Adrenal gland (tissue), 12 donors: Measurements from ENCODE around the gene RRBP1. TPM values are rescaled to one million over a fixed set of nuclear protein-coding genes. Genes with fewer than 3 reads are reported as not detected.

ENCODE experiments used
- DNase-seq, 7 donors: peaks; one replicate each; pipeline ENCODE4 v3.0.0-alpha.2; 2019 to 2020
- H3K27ac ChIP-seq, 5 donors: fragments of 200-600 bp; sonication (generic) in 4 of 5; 1 replicate in 3 of 5; 2 replicates in 2 of 5; pipeline versions ENCODE4 v1.5.1 to v1.8.0; 2016 to 2020; ENCODE audit warnings: mild to moderate bottlenecking in 1 of 5
- H3K27me3 ChIP-seq: fragments of 200-600 bp; 2 replicates; pipeline ENCODE4 v1.8.0; 2021
- H3K36me3 ChIP-seq, 2 donors: fragments of 200-600 bp; replicated peaks in 1 of 2; 1 replicate in 1 of 2; 2 replicates in 1 of 2; pipeline versions ENCODE4 v1.5.1 to v1.8.0; 2018 to 2022
- H3K4me1 ChIP-seq, 2 donors: fragments of 200-600 bp; replicated peaks in 1 of 2; 1 replicate in 1 of 2; 2 replicates in 1 of 2; pipeline versions ENCODE4 v1.5.1 to v1.8.0; 2018 to 2021
- H3K4me3 ChIP-seq, 4 donors: fragments of 200-600 bp; sonication (generic) in 3 of 4; one replicate each; pipeline ENCODE4 v1.5.1; 2016 to 2018
- H3K9me3 ChIP-seq, 3 donors: fragments of 200-600 bp; sonication (generic) in 1 of 3; replicated peaks in 1 of 3; 1 replicate in 2 of 3; 2 replicates in 1 of 3; pipeline versions ENCODE4 v1.5.1 to v1.8.0; 2016 to 2021
- POLR2A ChIP-seq, 2 donors: fragments of 450-650 bp; IDR thresholded peaks; one replicate each; pipeline ENCODE4 v1.6.1; 2017; ENCODE audit warnings: antibody characterized with exemption in 2 of 2, mild to moderate bottlenecking in 2 of 2, moderate library complexity in 1 of 2
- WGBS, 4 donors: extraction: QIAGEN DNeasy Blood & Tissue Kit in 2 of 4; methylation state at CpG; one replicate each; pipeline versions ENCODE4 v1.1.5 to v1.1.7; 2013 to 2017; 5-methylcytosine and 5-hydroxymethylcytosine counted together
- intact Hi-C, 2 donors: fragments of 100-400 bp; cut with DNase I; formaldehyde crosslinking; loops; one replicate each; pipeline versions ENCODE4 v1.14.1 to v1.15.0; 2022 to 2023
- polyA plus RNA-seq, 3 donors: library from polyadenylated mRNA; stranded (reverse); fragments of 200-250 nt in 2 of 3; fragments of 350-450 nt in 1 of 3; fragmentation: Illumina TruSeq in 1 of 3; extraction: RNeasy Lipid Tissue Mini Kit (QIAGEN cat#74804) in 1 of 3; gene quantifications; one replicate each; pipeline ENCODE4 v1.2.3, GENCODE V29; 2013 to 2014
- total RNA-seq, 9 donors: library from RNA; depleted of rRNA in 4 of 9; stranded (reverse); fragments of >200 nt in 4 of 9; fragments of 120-200 nt in 1 of 9; fragmentation: NEBNext Ultra II Directional in 1 of 9; extraction: Animal tissue kit (Norgen Biotek cat#: 25700) in 1 of 9; gene quantifications; one replicate each; pipeline versions ENCODE4 v1.1.0 to v1.2.4, GENCODE V29; 2013 to 2023
- TF ChIP-seq, protein P1 (sequence below), 6 experiments: fragments of 450-650 bp in 4 of 6; fragments of 200-600 bp in 2 of 6; sonication (generic) in 1 of 6; IDR thresholded peaks; 1 replicate in 5 of 6; 2 replicates in 1 of 6; pipeline versions ENCODE4 v1.5.1 to v1.8.0; 2016 to 2021; ENCODE audit warnings: antibody characterized with exemption in 6 of 6, mild to moderate bottlenecking in 2 of 6, moderate library complexity in 1 of 6
- donor health status: healthy with polysubstance abuse.
- donor health status: Bipolar disorder and iron deficiency.
- donor health status: DM: yes; HTN: yes; CAD: no.
- donor health status: DM: no; HTN: no; CAD: no.
- donor health status: DM: no; HTN: no; CAD: no.
- donor health status: DM: yes; HTN: yes; CAD: no.

The RRBP1 gene
- total and polyA plus RNA-seq, 12 donors, result 73.9 to 261 (median 122) TPM

DNA sequence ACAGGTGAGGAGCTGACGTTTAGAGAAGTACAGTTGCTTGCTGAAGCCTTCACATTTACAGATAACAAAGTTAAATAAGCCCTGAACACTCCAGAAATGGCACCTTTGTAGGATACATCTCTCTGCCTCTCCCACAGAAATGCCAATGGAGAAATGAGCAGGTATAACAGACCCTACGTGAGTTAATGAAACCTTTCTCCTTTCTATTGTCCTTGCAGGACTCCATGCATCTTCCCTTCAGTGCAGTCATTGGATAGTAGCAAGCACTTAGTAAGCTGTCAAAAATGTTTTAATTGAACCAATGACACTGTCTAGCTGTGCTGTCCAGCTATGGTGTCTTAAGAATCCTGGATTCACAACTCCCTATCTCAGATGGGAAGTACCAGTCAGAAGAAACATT is 8.1 kb upstream of the RRBP1 start:
- no peak for DNase-seq
- 62 to 80% (median 77%) methylated on average over 2 of the region's 2 CpGs for WGBS, 4 donors
- H3K9me3 ChIP-seq, result no peaks in the 10 kb centered on the region
- H3K27ac ChIP-seq, result no peak overlapping the region
- H3K36me3 ChIP-seq, result no peaks in the 10 kb centered on the region
- H3K27me3 ChIP-seq, result no peaks in the 10 kb centered on the region
- no peak for TF ChIP-seq POLR2A (IDR thresholded peaks at IDR 0.05)
- TF ChIP-seq, protein P1, sequence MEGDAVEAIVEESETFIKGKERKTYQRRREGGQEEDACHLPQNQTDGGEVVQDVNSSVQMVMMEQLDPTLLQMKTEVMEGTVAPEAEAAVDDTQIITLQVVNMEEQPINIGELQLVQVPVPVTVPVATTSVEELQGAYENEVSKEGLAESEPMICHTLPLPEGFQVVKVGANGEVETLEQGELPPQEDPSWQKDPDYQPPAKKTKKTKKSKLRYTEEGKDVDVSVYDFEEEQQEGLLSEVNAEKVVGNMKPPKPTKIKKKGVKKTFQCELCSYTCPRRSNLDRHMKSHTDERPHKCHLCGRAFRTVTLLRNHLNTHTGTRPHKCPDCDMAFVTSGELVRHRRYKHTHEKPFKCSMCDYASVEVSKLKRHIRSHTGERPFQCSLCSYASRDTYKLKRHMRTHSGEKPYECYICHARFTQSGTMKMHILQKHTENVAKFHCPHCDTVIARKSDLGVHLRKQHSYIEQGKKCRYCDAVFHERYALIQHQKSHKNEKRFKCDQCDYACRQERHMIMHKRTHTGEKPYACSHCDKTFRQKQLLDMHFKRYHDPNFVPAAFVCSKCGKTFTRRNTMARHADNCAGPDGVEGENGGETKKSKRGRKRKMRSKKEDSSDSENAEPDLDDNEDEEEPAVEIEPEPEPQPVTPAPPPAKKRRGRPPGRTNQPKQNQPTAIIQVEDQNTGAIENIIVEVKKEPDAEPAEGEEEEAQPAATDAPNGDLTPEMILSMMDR (IDR thresholded peaks at IDR 0.05), result no peak
- no peaks in the 10 kb centered on the region for H3K4me1 ChIP-seq
- intact Hi-C loops, result no loop called here
- no peak overlapping the region for H3K4me3 ChIP-seq

DNA sequence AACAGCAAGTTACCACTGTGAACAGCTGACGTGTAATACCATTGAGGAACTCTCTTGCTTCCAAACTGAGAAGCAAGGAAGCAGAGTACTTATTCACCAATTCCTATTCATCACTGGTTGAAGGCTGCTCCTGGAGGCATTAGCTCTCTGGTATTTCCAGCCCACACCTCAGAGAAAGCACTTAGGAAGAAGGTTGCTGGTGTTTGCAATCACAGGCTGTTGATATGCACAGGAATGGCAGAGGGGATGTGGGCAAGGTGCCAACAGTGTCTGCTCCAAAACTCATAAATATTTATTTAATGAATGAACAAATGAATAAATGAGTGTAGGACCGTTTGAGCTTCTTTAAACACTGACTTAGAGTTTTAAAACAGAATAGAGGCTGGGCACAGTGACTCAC is 6.9 kb upstream of the RRBP1 start:
- H3K9me3 ChIP-seq, result no peaks in the 10 kb centered on the region
- no peak overlapping the region for H3K27ac ChIP-seq
- no peaks in the 10 kb centered on the region for H3K27me3 ChIP-seq
- H3K36me3 ChIP-seq, result no peaks in the 10 kb centered on the region
- 28 to 38% (median 31%) methylated on average over 2 of the region's 2 CpGs for WGBS, 4 donors
- intact Hi-C loops, result no loop called here
- no peak for TF ChIP-seq POLR2A (IDR thresholded peaks at IDR 0.05)
- TF ChIP-seq, protein P1 (IDR thresholded peaks at IDR 0.05), result no peak
- no peak overlapping the region for H3K4me3 ChIP-seq
- DNase-seq, result no peak
- H3K4me1 ChIP-seq, result no peaks in the 10 kb centered on the region

DNA sequence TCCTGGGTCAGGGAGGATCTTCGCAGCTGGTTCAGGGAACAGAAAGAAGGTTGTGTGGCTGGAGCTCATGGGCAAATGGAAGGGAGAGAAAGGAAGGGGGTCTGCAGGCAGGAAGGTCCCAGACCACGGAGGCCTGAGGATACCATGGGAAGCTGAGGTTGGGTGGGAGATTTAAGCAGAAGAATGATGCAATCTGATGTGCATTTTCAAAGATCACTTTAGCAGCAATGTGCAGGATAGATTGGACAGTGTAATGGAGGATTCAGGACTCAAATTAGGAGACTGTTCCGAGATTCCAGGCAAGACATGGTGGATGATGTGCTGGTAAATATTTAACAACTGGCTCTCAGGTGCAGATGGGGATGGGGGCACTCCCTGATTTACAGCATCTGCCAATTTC is 5.8 kb upstream of the RRBP1 start:
- no peak overlapping the region for H3K27ac ChIP-seq
- TF ChIP-seq POLR2A (IDR thresholded peaks at IDR 0.05), result no peak
- TF ChIP-seq, protein P1 (IDR thresholded peaks at IDR 0.05), result no peak
- H3K4me3 ChIP-seq, result no peak overlapping the region
- peaks cover 0 to under 1% of the 10 kb centered on the region in 2 donors for H3K4me1 ChIP-seq
- H3K27me3 ChIP-seq, result no peaks in the 10 kb centered on the region
- H3K9me3 ChIP-seq, result no peaks in the 10 kb centered on the region
- intact Hi-C loops, result no loop called here
- DNase-seq, result no peak
- no peaks in the 10 kb centered on the region for H3K36me3 ChIP-seq
- WGBS, 4 donors, result 82 to 96% (median 83%) methylated on average over 3 of the region's 3 CpGs

DNA sequence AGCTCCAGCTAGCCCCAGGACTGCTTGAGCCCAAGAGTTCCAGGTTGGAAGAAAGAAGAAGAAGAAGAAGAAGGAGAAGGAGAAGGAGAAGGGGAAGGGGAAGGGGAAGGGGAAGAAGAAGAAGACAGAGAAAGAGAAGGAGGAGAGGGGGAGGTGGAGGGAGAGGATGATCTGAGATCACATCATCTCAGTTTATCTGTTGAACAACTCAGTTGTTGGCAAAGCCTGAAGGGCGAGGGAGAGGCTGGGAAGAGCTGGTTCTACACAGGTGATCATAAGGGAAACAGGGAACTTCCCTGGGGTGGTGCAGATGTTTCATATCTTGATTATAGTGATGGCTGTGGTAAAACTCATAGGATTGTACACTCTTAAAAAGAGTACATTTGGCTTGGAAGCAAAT is 3.1 kb upstream of the RRBP1 start:
- no peak for DNase-seq
- intact Hi-C loops, result no loop called here
- Histone ChIP-seq H3K9me3 (no peaks in the 10 kb centered on the region), H3K4me3 (no peak overlapping the region), H3K27ac (no peak overlapping the region), H3K4me1 (peaks cover 5 to 7% of the 10 kb centered on the region in 2 donors), H3K36me3 (no peaks in the 10 kb centered on the region), H3K27me3 (no peaks in the 10 kb centered on the region)
- 61 to 72% (median 67%) methylated on average over 1 of the region's 1 CpG for WGBS, 4 donors
- no peak for TF ChIP-seq POLR2A (IDR thresholded peaks at IDR 0.05)
- TF ChIP-seq, protein P1 (IDR thresholded peaks at IDR 0.05), result no peak
